ENCODE measurements around the gene TOX3. TPM values are rescaled to one million over a fixed set of nuclear protein-coding genes. Genes with fewer than 3 reads are reported as not detected.
A peak's percentile ranks its signal among the peaks of the same experiment; 100 is the strongest.

The TOX3 gene
- total and polyA plus RNA-seq, 2 of the 13 experiments (the other 11 are each of a cell fraction or from before 2014, with no cell fraction given) = 14.5 to 98.6 TPM

- TF ChIP-seq ZNF775 (CRISPR knock-in tag; IDR thresholded peaks at IDR 0.05; ENCODE audit: borderline replicate concordance) (no peak), GATAD1 (CRISPR knock-in tag; IDR thresholded peaks at IDR 0.05) (0 out of 2 replicates have a peak, but pooled peaks have one; percentile 26), HNF4G (IDR thresholded peaks at IDR 0.05; ENCODE audit: borderline replicate concordance, low read depth, low read length) (0 out of 2 replicates have a peak, but pooled peaks have one; percentile 5), HNF4G (CRISPR knock-in tag; IDR thresholded peaks at IDR 0.05; ENCODE audit: borderline replicate concordance, low read depth) (no peak), ZNF558 (CRISPR knock-in tag; IDR thresholded peaks at IDR 0.05; ENCODE audit: borderline replicate concordance) (0 out of 2 replicates have a peak, but pooled peaks have one; percentile 0), EEA1 (CRISPR knock-in tag; IDR thresholded peaks at IDR 0.05; ENCODE audit: borderline replicate concordance) (0 out of 2 replicates have a peak, but pooled peaks have one; percentile 43), FOXC1 (CRISPR knock-in tag; IDR thresholded peaks at IDR 0.05; ENCODE audit: borderline replicate concordance) (0 out of 2 replicates have a peak, but pooled peaks have one; percentile 4), NR2F6 (IDR thresholded peaks at IDR 0.05) (no peak), NR2F6 (CRISPR knock-in tag; IDR thresholded peaks at IDR 0.05) (peak; percentile 14; the same call in 1 of the 2 replicates), ARID4A (CRISPR knock-in tag; IDR thresholded peaks at IDR 0.05; ENCODE audit: borderline replicate concordance) (0 out of 2 replicates have a peak, but pooled peaks have one; percentile 4), GPBP1L1 (CRISPR knock-in tag; IDR thresholded peaks at IDR 0.05) (no peak), HMGA1 (CRISPR knock-in tag; conservative IDR thresholded peaks at IDR 0.05) (no peak), SRSF1 (optimal IDR thresholded peaks at IDR 0.05; ENCODE audit: low read depth, low read length) (peak; percentile 89), MTA1 (CRISPR knock-in tag; IDR thresholded peaks at IDR 0.05; ENCODE audit: borderline replicate concordance) (no peak), ASH2L (IDR thresholded peaks at IDR 0.05; ENCODE audit: insufficient read length, low read depth, low read length) (peak; percentile 57), ATF6 (CRISPR knock-in tag; conservative IDR thresholded peaks at IDR 0.05) (0 out of 2 replicates have a peak, but pooled peaks have one; percentile 78), PCBP1 (IDR thresholded peaks at IDR 0.05; ENCODE audit: borderline replicate concordance, low read depth, low read length) (0 out of 2 replicates have a peak, but pooled peaks have one; percentile 51), AGO2 (optimal IDR thresholded peaks at IDR 0.05; ENCODE audit: low read depth, low read length) (peak; percentile 23), U2AF2 (IDR thresholded peaks at IDR 0.05; ENCODE audit: low read depth, low read length) (0 out of 2 replicates have a peak, but pooled peaks have one; percentile 46), KMT2B (CRISPR knock-in tag; IDR thresholded peaks at IDR 0.05) (peak; percentile 30; the same call in 1 of the 2 replicates), RELA (CRISPR knock-in tag; IDR thresholded peaks at IDR 0.05) (0 out of 2 replicates have a peak, but pooled peaks have one; percentile 49)
Observed at GRCh38 chr16:52545898-52546266, 1.1 kb downstream of the TOX3 start (continued).
